NCI-H146 (cell line): ENCODE data around the gene SULF2.

Source experiments
- DNase-seq: peaks from one replicate; lab custom pipeline; 2025; lab: John Stamatoyannopoulos, UW

SULF2 gene

DNA sequence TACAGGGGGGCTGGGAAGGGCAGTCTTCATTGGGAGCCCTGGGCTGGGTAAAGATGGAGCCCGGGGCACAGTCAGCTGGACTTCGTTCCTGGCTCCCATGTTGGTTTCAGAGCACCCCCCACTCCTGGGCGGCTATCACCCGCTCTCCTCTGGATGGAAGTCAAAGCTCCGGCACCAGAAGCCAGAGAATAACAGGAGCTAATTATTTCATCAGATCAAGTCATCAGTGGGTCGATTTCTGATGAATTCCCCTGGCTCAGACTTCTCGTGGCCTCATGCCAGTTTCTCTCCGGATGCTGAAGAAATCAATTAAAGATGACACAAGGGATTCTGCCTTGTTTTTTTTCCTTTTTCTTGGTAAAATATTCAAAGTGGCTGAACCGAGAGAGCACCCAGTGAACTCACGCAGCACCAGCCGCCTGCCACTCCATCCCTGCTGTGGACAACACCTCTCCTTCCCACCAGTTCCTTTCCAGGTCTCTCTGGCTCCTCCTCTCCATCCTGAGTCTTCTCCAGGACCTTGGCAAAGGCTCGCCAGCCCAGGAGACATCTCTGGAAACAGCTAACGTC lies 22.5 kb downstream of the SULF2 start:
- DNase-seq = no peak

DNA sequence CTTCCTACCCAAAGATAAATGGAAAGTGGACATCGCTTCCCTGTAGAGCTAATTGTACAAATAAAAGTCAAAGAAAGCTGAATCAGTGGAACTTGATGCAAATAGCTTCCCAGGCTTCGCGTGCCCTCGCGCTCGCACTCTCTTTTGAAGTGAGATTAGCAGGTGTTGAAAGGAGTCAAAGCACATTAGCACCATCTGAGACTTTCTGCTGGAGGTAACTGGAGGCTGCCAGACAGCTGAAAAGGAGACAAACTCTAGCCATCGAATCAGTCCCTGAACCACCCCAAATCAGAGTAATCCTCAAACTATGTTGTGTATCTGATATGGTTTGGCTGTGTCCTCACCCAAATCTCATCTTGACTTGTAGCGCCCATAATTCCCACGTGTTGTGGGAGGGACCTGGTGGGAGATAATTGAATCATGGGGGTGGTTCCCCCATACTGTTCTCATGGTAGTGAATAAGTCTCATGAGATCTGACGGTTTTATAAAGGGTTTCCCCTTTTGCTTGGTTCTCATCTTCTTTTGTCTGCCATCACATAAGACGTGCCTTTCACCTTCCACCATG lies 23.7 kb downstream of the SULF2 start:
- no peak for DNase-seq

DNA sequence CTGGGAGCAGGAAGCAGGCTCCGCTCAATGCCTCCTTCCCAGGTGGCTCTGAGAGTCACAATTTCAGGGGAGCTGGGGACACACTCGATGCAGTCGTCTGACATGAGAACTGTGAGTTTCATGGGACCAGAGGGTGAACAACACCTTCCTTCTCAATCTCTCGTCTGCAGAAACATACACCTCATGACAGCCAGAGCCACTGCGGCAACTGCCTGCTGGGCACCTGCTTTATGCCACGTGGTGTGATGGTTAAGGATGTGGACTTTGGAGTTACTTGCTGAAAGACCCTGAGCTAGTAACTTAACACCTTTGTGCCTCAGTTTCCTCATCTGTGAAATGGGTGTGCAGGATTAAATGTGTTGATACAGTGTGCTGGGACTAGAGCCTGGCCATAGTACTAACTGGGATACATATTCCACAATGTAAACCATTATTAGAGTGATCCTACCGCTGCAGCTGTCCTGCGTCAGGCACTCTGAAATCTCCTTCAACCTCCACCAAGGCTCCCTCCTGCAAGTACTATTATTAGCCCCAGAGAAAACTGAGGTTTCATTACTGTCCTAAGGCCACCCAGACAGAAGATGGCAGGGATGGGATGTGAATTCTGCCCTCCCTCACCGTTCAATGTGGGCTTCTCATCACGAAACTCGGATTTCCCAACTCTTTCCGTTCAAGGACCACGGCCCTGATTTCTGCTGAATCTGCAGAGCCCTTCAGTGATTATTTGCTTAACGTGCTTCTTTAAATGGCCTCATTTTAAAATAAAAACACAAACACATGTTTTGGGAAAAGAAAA lies 24.4 kb downstream of the SULF2 start:
- DNase-seq = no peak

DNA sequence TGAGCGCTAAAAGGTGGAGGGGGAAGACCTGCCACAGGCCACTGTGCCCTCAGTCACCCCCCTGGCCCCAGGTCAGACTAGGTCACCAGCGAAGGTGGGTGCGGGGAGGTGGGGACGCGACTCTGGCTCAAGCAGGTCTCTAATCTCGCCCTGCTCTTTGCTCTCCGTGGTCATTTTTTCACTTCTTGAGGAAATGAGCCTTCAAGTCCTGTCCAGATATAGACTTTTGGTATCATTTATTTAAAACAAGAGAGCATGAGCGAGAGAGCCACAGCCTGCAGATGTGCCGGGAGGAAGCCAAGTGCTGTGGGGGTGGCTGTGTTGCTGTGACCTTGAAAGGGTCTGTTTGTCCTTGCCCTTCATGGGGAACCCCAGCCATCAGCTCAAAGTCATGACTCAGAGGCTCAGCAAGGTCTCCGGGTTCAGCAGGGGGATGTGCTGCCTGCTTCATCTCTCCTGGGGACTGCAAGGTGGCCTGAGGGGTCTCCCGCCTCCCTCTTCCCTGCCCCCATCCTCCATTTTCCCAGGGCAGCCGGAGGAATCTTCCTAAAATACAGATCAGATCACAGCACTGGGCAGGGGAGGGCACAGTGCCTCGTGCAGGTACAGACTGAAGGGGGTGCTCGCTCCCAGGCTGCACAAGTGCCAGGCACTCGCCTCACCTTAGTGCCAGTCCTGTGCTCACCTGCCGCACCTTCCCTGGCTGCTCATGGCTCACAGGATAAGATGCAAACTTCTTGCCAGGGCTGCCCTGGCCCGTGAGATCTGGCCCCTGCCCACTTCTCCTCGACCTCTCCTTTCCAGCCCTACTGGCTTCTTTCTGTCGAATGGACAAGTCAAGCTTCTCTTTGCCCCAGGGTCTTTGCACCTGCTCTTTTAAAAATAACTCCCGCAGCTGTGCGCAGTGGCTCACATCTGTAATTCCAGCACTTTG lies 26.5 kb downstream of the SULF2 start:
- DNase-seq = no peak

DNA sequence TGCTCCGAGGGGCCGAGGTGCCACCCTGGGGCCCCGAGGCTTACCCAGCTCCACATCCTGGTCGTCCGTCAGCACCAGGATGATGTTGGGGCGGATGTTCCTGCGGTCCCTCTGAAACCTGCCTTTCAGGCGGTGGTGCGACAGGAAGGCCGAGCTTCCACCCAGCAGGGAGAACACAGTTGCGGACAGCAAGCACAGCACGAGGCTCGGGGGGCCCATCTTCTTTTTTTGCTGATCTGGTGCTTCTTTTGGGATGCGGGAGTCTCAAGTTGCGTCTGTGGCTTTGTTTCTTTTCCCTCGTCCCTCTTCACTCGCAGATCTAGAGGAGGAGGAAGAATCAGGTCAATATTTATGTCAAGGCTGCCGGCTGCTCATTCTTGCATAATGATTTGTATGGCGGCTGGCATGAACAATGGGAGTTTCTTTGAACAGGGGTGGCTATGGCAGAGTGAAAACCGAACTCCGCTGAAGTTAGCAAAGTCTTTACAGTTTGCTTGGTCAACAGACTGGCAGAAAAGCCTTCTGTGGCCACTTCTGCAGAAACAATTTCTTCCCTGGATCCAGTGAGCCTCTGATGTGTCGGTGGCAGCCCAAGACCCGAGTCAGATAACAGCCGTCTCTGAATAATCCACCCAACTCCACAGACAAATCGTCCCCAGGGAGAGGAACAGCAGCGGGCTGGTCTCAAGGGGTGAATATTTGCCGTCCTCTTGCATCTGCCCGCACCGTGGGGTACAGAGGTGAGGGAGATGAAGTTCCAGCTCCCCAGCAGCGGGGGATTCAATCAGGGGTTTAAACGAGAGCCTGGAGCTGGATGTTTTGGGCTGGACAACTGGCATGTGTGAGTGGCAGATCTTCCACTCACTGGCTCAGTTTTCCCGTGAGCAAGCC lies 27.9 kb downstream of the SULF2 start:
- no peak for DNase-seq

DNA sequence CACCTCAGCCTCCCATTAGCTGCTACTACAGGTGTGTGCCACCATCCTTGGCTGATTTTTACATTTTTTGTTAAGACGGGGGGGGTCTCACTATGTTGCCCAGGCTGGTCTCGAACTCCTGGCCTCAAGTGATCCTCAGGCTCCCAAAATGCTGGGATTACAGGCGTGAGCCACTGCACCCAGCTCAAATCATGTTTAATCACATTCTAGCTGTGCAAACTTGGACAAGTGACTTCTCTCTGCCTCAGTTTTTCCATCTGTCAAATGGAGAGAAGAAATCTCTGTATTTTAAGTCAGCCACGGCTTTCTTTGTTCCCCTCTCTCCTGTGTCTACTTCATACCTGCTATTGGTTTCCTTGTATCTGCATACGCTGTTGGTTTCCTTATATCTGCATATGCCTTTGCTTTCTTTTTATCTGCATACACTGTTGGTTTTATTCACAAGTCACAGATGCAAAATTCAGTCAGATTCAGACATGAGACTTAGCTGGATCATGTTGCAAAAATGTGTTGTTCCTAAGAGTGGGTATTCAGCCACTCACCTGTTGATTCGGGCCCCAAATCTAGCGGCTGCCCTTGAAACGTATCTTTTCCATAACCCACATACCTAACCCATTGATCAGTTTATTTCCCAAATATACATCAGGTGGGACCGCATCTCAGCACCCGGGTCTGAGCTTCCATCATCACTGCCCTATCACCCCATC lies 30.2 kb downstream of the SULF2 start:
- DNase-seq = no peak

DNA sequence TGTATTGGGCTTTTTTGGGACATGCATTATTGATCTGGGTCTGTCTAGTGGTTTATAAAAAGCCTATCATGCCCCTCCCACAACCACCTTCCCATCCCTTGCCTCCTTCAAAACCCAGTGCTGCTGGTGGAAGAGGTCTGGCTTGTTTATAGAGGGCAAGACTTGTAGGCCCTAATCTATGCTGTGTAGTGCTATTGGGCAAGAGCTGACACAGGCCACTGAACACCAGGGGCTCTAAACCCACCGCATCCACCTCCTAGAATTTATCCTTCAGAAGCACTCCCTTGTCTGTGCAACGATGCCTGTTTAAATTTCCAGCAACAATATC lies 30.9 kb downstream of the SULF2 start:
- no peak for DNase-seq

DNA sequence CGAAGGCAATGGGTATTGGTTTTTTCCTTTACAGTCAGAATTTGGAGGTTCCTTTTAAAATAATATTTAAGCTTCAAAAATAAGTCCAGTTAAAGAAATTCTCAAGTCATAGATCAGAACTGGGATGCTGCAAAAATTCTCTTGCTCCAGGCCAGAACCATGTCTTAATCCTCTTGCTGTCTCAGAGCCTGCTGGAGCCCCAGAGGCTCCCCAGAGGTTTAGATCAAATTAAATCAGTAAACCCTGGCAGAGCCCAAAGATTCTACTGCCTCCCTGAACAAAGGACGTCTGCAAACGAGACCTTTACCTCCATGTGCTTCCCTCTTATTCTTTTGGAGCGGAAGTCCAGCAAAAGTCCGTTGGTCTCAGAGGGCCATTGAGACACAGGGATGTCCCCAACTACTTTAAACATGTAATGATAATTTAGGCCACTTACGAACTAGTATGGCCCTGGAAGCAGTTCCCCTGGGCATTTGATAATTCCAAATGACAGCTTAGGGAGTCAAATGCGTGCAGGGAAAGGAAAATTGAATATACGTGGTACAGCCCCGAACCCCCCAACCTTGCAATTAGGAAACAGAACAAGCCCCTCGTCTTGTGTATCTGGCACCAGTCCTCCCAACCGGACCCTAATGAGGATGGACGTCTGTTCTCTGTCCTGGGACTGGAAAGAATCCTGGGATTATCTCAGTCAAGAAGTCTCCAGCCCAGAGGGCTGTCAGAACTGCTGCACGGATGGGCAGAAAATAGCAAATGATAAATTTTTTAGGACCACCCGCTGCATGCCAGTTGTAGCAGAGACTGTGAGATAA lies 31.5 kb downstream of the SULF2 start:
- DNase-seq = no peak

DNA sequence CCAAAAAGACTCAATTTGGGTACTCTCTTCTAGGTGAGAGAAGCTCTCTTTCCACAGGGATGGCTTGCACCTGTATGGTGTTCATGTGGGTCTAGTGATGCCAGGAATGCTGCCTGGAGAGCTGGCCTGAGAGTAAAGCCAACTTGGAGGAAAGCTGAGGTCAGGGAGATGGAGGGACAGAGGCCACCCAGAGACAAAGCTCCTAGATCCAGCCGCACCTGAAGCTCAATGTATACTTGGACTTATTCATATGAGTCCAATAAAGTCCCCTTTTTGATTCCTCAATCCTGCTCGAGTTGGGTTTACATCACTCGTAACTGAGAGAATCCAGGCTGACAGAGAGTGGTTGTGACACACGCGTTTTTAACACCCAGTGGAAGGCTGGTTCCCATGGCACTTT lies 33.8 kb downstream of the SULF2 start:
- DNase-seq = no peak

DNA sequence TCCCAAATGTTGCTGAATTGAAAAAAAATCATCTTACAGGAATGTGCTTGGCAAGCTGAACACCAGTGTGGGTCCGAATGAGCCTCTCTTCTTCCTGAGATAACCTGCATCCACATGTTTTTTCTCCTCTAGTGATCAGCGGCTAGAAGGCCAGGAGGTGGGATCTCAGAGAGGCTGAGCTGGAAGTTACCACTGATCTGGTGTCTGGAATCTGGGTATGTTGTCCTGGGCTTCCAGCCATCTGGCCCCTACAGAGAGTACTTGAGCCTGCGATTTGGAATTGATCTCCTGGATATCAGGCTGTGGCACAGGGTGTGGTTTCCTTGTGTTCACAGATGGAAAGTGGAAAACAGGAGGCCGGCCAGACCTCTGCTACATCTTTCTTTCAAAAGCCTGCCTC lies 35.9 kb downstream of the SULF2 start:
- DNase-seq = no peak

DNA sequence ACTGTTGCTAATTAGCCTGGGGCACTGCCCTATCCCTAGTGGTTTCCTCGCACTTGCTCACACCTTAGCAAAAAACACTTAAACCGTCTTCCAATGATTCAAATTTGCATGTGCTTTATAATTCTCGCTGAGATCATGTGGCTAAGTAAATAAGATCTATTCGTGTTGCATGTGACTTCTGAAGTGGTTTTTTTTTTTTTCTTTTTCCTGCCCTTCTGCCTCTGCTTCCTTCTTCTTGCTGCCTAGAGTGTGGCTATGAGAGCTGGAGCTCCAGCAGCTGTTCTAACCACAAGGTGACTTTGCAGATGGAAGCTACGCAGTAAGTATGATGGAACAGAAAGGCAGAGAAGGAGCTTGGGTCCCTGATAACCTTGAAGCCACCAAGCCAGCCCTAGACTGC lies 36.5 kb downstream of the SULF2 start:
- no peak for DNase-seq

DNA sequence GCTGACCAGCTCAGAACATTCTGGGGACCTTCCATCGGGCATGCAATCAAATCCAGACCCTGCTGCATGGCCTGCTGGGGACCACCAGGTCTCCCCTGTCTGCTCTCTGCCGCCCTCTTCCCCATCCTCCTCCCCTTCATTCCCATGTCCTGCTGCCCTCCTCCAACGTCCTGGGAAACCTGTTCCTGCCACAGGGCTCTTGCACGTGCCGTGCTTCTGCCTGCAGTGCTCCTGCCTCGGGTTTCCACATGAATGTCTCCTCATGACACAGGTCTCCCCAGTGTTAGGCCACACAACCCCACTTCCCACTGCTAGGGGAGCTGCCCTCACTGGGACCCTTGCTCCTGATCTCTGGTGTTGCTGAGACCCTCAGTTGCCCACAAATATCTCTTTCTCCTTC lies 37.2 kb downstream of the SULF2 start:
- no peak for DNase-seq

DNA sequence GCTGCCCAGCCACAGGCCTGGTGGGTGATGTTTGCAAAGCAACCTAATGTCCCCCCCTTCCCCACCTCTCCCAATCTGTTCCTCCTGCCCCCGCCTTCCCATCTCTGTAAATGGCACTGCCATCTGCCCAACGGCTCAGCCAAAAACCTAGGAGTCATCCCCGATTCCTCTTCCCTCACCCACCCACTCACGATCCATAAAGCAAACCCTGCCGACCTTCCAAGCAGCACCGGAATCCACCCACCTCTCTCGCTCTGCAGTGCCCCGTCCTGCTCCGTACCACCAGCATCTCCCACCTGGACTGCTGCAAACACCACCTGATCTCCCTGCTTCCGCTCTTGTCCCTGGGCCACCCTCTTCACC lies 37.6 kb downstream of the SULF2 start:
- no peak for DNase-seq

DNA sequence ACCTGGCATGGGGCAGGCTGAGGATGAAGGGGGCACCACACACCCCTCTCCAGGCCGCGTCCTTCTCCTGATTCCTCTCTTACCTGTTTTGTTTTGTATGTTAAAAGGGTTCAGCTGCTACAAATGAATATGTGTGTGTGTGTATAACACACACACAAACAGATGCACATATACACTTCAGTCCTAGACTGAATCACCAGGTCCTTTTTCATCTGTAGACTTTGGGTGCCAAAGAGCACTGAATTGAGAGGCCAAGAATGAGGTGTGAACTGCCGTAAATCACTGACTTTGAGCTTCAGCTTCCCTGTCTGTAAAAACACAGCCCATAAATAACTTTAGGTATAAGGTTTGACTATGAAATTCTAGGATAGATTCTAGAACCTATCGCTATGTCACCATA lies 40.5 kb downstream of the SULF2 start:
- no peak for DNase-seq

DNA sequence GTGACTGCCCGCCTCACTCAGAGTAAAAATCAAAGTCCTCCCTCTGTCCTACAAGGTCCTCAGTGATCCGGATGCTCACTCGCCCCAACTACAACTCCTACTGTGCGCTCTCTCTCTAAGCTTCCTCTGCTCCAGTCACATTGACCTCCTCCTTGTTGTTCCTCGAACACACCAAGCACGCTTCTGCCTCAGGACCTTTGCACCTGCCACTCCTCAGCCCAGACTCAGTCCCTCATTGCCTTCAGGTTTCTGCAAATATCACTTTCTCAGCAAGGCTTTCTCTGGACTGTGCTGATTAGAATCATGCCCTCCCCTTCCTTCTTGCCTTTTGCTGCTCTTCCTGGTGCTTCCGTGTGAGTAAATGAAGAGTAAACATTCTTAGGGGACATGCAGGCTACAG lies 41.6 kb downstream of the SULF2 start:
- DNase-seq = no peak

DNA sequence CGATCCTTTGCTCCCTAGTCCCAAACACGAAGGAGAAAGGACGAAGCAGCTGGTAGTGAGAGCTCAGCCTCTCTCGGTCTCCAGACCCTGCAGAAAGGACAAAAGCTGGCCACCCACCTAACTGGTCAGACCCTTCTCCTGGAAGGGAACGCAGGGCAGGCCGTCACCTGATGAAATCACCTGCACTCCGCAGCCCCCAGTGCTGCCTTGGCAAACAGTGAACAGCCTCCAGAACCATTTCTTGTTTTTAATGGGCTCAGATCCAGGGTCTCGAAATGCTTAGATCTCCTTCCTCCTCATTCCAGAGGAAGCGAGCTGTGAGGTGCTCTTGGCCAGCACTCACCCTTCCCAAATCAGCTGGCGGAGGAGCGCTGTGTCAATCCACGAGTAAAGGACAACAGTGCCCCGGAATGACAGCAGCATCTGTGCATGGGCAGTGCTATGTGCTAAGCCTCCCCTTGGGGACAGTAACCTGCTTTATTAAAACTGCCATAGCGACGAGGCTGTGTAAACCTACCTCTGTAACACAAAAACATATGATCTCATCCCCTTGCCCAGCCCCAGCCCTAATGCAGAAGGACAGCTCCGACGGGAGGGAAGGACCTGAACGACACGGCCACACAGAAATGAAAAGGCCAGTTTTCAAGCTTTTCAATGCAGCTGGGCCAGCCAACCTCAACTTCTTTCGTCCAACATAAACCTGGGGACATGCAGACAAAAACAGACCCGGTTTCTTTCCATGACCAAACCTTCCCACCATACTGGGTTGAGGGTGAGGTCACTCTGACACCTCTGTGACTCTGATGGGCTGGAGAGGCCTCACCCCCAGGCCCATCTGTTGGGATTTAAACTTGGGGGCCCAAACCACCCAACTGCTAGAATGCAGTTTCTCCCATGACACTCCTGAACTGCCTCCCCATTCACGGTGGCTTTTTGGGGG lies 43.3 kb downstream of the SULF2 start:
- no peak for DNase-seq

DNA sequence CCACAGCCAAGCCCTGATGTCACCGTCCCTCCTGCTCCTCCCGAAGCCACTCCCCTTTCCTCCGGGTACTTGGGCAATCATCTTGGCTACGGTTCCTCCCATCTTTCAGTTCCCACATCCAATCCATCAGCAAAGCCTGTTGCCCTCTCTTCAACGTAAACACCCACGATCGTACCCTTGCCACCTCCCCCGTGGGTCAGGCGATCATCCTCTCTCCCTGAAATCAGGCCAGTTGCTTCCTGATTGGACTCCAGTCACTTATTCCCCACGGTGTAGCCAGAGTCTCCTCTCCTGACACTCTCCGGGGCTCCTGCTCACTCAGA lies 44.5 kb downstream of the SULF2 start:
- no peak for DNase-seq

DNA sequence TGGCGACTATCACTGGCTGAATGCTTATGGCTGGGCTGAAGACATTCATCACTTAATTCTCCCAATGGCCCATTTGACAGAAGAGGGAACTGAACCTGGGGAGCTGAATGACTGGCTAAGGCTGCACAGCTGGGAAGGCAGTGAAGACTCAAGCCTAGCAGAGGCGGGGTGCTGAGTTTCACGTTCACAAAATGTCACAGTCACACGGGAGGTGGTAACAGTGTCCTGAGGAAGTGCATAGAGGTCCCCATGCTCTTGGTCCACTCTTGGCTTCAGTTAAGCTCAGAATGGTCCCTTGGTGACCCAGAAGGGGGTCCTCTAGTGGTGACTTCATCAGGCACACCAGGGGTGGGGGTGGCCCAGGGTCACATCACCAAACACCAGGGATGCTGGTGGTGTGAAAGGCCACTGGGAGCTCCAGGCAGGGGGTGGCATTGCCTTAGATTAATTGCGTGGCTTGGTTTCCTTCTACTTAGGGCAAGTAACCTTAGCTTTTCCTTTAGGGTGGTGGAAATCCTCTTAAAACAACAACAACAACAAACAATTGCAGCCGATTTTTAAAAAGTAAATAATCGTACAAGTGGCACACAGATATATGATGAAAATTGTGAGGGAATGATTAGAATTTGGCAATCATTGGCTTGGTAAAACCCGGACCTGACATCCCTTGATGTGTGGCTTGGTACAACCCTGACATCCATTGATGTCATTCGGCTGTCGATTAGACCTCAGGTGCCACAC lies 45.0 kb downstream of the SULF2 start:
- no peak for DNase-seq

DNA sequence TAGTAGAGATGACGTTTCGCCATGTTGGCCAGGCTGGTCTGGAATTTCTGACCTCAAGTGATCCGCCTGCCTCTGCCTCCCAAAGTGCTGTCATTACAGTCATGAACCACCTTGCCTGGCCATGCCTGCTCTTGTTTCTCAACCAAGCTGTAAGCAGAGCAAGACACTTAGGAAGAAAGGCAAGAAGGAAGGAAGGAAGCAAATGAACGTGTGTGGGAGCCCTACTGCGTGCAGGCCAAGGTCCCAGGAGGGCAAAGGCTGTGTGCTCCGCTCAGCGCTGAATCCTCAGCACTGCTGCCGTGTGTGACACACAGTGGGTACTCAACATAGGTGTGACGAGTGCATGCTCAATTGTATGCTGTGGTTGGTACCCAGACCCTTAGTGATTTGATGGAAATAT lies 47.4 kb downstream of the SULF2 start:
- no peak for DNase-seq
